ENCODE data around the gene PDLIM3.
"Not testable (repeated sequence)": the region's sequence is repeated elsewhere in the genome, so short reads cannot be mapped to it uniquely, and the experiment has no call there.

PDLIM3 gene

DNA sequence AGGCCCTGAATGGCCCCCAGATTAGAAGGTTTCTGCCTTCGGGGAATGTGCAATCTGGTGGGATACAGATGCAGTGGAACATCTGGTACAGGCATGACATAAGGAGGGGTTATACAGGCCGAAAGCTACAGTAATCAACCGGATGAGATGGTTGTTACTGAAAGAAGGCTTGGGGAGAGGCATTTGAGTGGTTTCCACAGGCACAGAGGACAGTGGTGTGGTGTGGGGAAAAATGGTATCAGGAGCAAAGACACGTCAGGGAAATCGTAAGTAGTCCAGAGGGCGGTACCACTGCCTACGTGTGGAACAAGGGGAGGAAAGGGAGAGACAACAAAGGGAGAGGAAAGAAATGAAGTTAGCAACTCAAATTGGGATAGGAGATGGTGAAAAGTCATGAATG lies 3.0 kb downstream of the PDLIM3 start:
- peak overlapping the region; percentile 97 for H3K4me3 ChIP-seq

GRCh38 chr4:185531654-185532053 lies 3.7 kb downstream of the PDLIM3 start:
- DNase-seq (ENCODE audit: low spot score) = not testable (repeated sequence)
- peak overlapping the region; percentile 97 for H3K4me3 ChIP-seq
- H3K27ac ChIP-seq = peak overlapping the region; percentile 90 to 99

More for the DNA sequence above, 3.0 kb downstream of the PDLIM3 start:
- H3K27ac ChIP-seq = peak overlapping the region; percentile 90 to 99
- no peak for DNase-seq (ENCODE audit: low spot score)
- no peak for TF ChIP-seq CTCF (IDR thresholded peaks at IDR 0.05)

- no peak for DNase-seq (ENCODE audit: low spot score)
- peak overlapping the region; percentile 12 for H3K4me3 ChIP-seq
- no peak for TF ChIP-seq CTCF (IDR thresholded peaks at IDR 0.05)
- H3K27ac ChIP-seq = peak overlapping the region; percentile 4 to 46
Measured at GRCh38 chr4:185529413-185529812, 5.9 kb downstream of the PDLIM3 start.

GRCh38 chr4:185524888-185525863 lies 10.1 kb downstream of the PDLIM3 start:
- Histone ChIP-seq H3K4me3 (peak overlapping the region; percentile 36), H3K27ac (peak overlapping the region; percentile 58 to 85)
- DNase-seq (ENCODE audit: low spot score) = no peak
- TF ChIP-seq CTCF (IDR thresholded peaks at IDR 0.05) = no peak

DNA sequence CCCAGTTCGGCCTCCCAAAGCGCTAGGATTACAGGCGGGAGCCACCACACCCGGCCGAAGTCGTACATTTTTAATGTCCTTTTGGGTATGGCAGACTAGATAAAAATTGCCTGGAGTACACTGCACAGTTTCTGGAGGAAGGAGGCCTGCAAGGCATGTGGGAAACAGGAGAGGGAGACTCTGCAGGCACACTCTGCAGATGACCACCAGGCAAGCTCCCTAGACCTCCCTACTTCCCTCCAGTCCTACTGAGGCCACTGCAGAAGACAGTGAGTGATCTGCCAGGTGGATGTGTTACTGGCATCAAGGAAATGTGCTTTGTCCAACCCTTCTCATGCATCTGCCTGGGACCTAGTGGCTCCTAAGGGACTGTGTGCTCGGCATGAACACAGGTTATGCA lies 11.4 kb downstream of the PDLIM3 start:
- Histone ChIP-seq H3K4me3 (no peak overlapping the region), H3K27ac (peak overlapping the region; percentile 58 to 85)
- no peak for TF ChIP-seq CTCF (IDR thresholded peaks at IDR 0.05)
- DNase-seq (ENCODE audit: low spot score) = no peak

GRCh38 chr4:185522451-185522850 lies 12.9 kb downstream of the PDLIM3 start:
- TF ChIP-seq CTCF (IDR thresholded peaks at IDR 0.05) = no peak
- no peak for DNase-seq (ENCODE audit: low spot score)
- H3K4me3 ChIP-seq = no peak overlapping the region
- peak overlapping the region in 1 of 2 donors; percentile 83 for H3K27ac ChIP-seq

GRCh38 chr4:185520119-185520518 lies 15.2 kb downstream of the PDLIM3 start:
- peak overlapping the region; percentile 50 to 66 for H3K27ac ChIP-seq

More at GRCh38 chr4:185520119-185520518, 15.2 kb downstream of the PDLIM3 start:
- H3K4me3 ChIP-seq = no peak overlapping the region
- TF ChIP-seq CTCF (IDR thresholded peaks at IDR 0.05) = no peak
- DNase-seq (ENCODE audit: low spot score) = no peak
